Liver (tissue), 9 donors: Measurements from ENCODE around the gene GRIN3B. TPM values are rescaled to one million over a fixed set of nuclear protein-coding genes. Genes with fewer than 3 reads are reported as not detected.

Source experiments
- DNase-seq: peaks from one replicate; pipeline ENCODE4 v3.0.0-alpha.2; 2017; ENCODE audit warnings: low spot score
- H3K27ac ChIP-seq, 2 donors: one replicate each; pipeline ENCODE4 v1.7.0; 2013; ENCODE audit warnings: inconsistent platforms in 2 of 2, low read length in 2 of 2, control low read depth in 1 of 2, low read depth in 1 of 2, mild to moderate bottlenecking in 1 of 2
- H3K27me3 ChIP-seq, 4 donors: one replicate each; pipeline versions ENCODE4 v1.6.1 to v1.7.0; 2013; ENCODE audit warnings: low read length in 3 of 4, inconsistent platforms in 1 of 4, mild to moderate bottlenecking in 1 of 4, moderate library complexity in 1 of 4; ENCODE audit not compliant: control insufficient read depth in 4 of 4, insufficient read depth in 4 of 4
- H3K36me3 ChIP-seq, 4 donors: one replicate each; pipeline versions ENCODE4 v1.6.1 to v1.7.0; 2013; ENCODE audit warnings: low read length in 3 of 4, mild to moderate bottlenecking in 3 of 4, low read depth in 1 of 4, moderate library complexity in 1 of 4; ENCODE audit not compliant: control insufficient read depth in 4 of 4, insufficient read depth in 3 of 4
- H3K4me1 ChIP-seq, 4 donors: one replicate each; pipeline versions ENCODE4 v1.6.1 to v1.7.0; 2013; ENCODE audit warnings: low read length in 3 of 4, mild to moderate bottlenecking in 3 of 4, moderate library complexity in 1 of 4; ENCODE audit not compliant: control insufficient read depth in 4 of 4, insufficient read depth in 4 of 4
- H3K4me3 ChIP-seq, 3 donors: one replicate each; pipeline versions ENCODE4 v1.6.1 to v1.7.0; 2013; ENCODE audit warnings: low read length in 3 of 3, control low read depth in 1 of 3, low read depth in 1 of 3, mild to moderate bottlenecking in 1 of 3
- H3K9ac ChIP-seq, 2 donors: one replicate each; pipeline ENCODE4 v1.7.0; 2013; ENCODE audit warnings: low read length in 2 of 2, mild to moderate bottlenecking in 2 of 2, moderate library complexity in 2 of 2, control low read depth in 1 of 2, low read depth in 1 of 2
- H3K9me3 ChIP-seq, 4 donors: one replicate each; pipeline versions ENCODE4 v1.6.1 to v1.7.0; 2013; ENCODE audit warnings: low read length in 3 of 4; ENCODE audit not compliant: control insufficient read depth in 4 of 4
- ATF3 ChIP-seq: IDR thresholded peaks from 2 replicates; pipeline ENCODE4 v1.6.1; 2016; ENCODE audit warnings: antibody characterized with exemption
- EGR1 ChIP-seq, 2 donors: IDR thresholded peaks; 2 replicates each; pipeline ENCODE4 v1.6.1; 2016 to 2018; ENCODE audit warnings: antibody characterized with exemption in 2 of 2, low read depth in 2 of 2
- FOXA1 ChIP-seq: IDR thresholded peaks from 2 replicates; pipeline ENCODE4 v1.6.1; 2016; ENCODE audit warnings: antibody characterized with exemption
- FOXA2 ChIP-seq: IDR thresholded peaks from 2 replicates; pipeline ENCODE4 v1.6.1; 2016; ENCODE audit warnings: antibody characterized with exemption
- HNF4A ChIP-seq, 2 donors: conservative IDR thresholded peaks; 2 replicates each; pipeline ENCODE4 v1.6.1; 2016; ENCODE audit warnings: antibody characterized with exemption in 2 of 2, mild to moderate bottlenecking in 2 of 2
- HNF4G ChIP-seq: IDR thresholded peaks from 2 replicates; pipeline ENCODE4 v1.6.1; 2016; ENCODE audit warnings: antibody characterized with exemption
- JUND ChIP-seq, 2 donors: IDR thresholded peaks; 2 replicates each; pipeline ENCODE4 v1.6.1; 2016; ENCODE audit warnings: antibody characterized with exemption in 2 of 2
- MAX ChIP-seq: IDR thresholded peaks from 2 replicates; pipeline ENCODE4 v1.6.1; 2016; ENCODE audit warnings: antibody characterized with exemption
- NR2F2 ChIP-seq: IDR thresholded peaks from 2 replicates; pipeline ENCODE4 v1.6.1; 2016; ENCODE audit warnings: antibody characterized with exemption
- RAD21 ChIP-seq, 2 donors: IDR thresholded peaks; 2 replicates each; pipeline ENCODE4 v1.6.1; 2016; ENCODE audit warnings: antibody characterized with exemption in 2 of 2, mild to moderate bottlenecking in 2 of 2
- REST ChIP-seq: IDR thresholded peaks from 2 replicates; pipeline ENCODE4 v1.6.1; 2016; ENCODE audit warnings: antibody characterized with exemption, mild to moderate bottlenecking
- RXRA ChIP-seq, 2 donors: IDR thresholded peaks; 2 replicates each; pipeline ENCODE4 v1.6.1; 2017 to 2018; ENCODE audit warnings: antibody characterized with exemption in 2 of 2, mild to moderate bottlenecking in 1 of 2
- SP1 ChIP-seq: IDR thresholded peaks from 2 replicates; pipeline ENCODE4 v1.6.1; 2018; ENCODE audit warnings: antibody characterized with exemption, mild to moderate bottlenecking
- YY1 ChIP-seq: IDR thresholded peaks from 2 replicates; pipeline ENCODE4 v1.6.1; 2016; ENCODE audit warnings: antibody characterized with exemption, mild to moderate bottlenecking
- WGBS: extraction: QIAGEN DNeasy Blood & Tissue Kit; methylation state at CpG from one replicate; pipeline ENCODE4 v1.1.7; 2013; 5-methylcytosine and 5-hydroxymethylcytosine counted together
- polyA plus RNA-seq, 2 donors: library from polyadenylated mRNA; stranded (reverse) in 1 of 2; unstranded in 1 of 2; fragments of 200-250 nt in 1 of 2; fragments of >200 nt in 1 of 2; fragmentation: Nextera tagmentation in 1 of 2; extraction: Ambion mirVana in 1 of 2; gene quantifications; one replicate each; pipeline versions ENCODE4 v1.2.1 to v1.2.3, GENCODE V29; 2013 to 2015
- total RNA-seq, 2 donors: library from RNA; depleted of rRNA; stranded (reverse); fragments of >200 nt; gene quantifications; one replicate each; pipeline ENCODE4 v1.2.3, GENCODE V29; 2014
- TF ChIP-seq, protein P1 (sequence below): fragments of 150-350 bp; IDR thresholded peaks from 2 replicates; pipeline ENCODE4 v1.5.1; 2017; ENCODE audit warnings: improper control_type of control experiment, low read depth, low read length; ENCODE audit not compliant: missing input control
- donor health status: healthy.
- donor health status: healthy.
- donor health status: healthy.
- donor health status: healthy.
- donor health status: healthy.

GRIN3B gene
- total and polyA plus RNA-seq, 4 donors: 0.05 TPM; not detected in 3

GRCh38 chr19:986083-986482 is 14.1 kb upstream of the GRIN3B start:
- DNase-seq: no peak
- peaks cover 0 to 11% (median 5%) of the 10 kb centered on the region in 4 donors for H3K36me3 ChIP-seq
- H3K27me3 ChIP-seq: no peaks in the 10 kb centered on the region
- H3K9me3 ChIP-seq: no peaks in the 10 kb centered on the region
- no peak for TF ChIP-seq HNF4A (conservative IDR thresholded peaks at IDR 0.05)
- H3K27ac ChIP-seq: no peak overlapping the region
- peaks cover 5 to 28% (median 20%) of the 10 kb centered on the region in 4 donors for H3K4me1 ChIP-seq
- H3K9ac ChIP-seq: no peak overlapping the region
- H3K4me3 ChIP-seq: no peak overlapping the region
- WGBS: 95% methylated on average over 14 of the region's 14 CpGs

DNA sequence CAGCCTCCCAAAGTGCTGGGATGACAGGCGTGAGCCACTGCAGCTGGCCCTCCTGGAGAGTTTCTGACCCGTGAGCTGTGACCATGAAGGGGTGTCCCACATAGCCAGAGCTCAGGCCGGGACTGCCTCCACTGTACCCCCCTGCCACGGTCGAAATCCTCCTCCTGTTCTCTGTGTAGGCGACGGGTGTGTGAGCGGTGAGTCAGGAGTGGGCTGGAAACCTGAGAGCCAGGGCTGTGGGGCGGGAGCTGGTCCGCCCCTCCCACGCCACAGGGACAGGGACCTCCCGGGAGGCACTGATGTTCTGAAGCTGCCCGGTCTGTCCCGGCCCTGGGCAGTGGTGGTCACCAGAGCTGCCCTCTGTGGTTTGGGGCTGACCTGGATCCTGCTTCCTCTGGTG is 12.1 kb upstream of the GRIN3B start:
- Histone ChIP-seq H3K36me3 (peaks cover 0 to 11% (median 6%) of the 10 kb centered on the region in 4 donors), H3K9me3 (no peaks in the 10 kb centered on the region), H3K9ac (no peak overlapping the region), H3K27me3 (no peaks in the 10 kb centered on the region), H3K27ac (no peak overlapping the region), H3K4me3 (no peak overlapping the region), H3K4me1 (peaks cover 6 to 29% (median 21%) of the 10 kb centered on the region in 4 donors)
- no peak for TF ChIP-seq RXRA (IDR thresholded peaks at IDR 0.05)
- TF ChIP-seq YY1: no peak
- no peak for TF ChIP-seq HNF4A (conservative IDR thresholded peaks at IDR 0.05)
- TF ChIP-seq EGR1 (IDR thresholded peaks at IDR 0.05; ENCODE audit: low read depth in 2 of 2): no peak
- no peak for TF ChIP-seq SP1
- TF ChIP-seq RAD21 (IDR thresholded peaks at IDR 0.05): no peak
- TF ChIP-seq MAX: no peak
- TF ChIP-seq NR2F2: no peak
- no peak for TF ChIP-seq REST
- no peak for TF ChIP-seq JUND (IDR thresholded peaks at IDR 0.05)
- no peak for TF ChIP-seq FOXA2
- TF ChIP-seq FOXA1: no peak
- TF ChIP-seq HNF4G: no peak
- TF ChIP-seq, protein P1, sequence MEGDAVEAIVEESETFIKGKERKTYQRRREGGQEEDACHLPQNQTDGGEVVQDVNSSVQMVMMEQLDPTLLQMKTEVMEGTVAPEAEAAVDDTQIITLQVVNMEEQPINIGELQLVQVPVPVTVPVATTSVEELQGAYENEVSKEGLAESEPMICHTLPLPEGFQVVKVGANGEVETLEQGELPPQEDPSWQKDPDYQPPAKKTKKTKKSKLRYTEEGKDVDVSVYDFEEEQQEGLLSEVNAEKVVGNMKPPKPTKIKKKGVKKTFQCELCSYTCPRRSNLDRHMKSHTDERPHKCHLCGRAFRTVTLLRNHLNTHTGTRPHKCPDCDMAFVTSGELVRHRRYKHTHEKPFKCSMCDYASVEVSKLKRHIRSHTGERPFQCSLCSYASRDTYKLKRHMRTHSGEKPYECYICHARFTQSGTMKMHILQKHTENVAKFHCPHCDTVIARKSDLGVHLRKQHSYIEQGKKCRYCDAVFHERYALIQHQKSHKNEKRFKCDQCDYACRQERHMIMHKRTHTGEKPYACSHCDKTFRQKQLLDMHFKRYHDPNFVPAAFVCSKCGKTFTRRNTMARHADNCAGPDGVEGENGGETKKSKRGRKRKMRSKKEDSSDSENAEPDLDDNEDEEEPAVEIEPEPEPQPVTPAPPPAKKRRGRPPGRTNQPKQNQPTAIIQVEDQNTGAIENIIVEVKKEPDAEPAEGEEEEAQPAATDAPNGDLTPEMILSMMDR: no peak
- no peak for DNase-seq
- WGBS: 84% methylated on average over 14 of the region's 14 CpGs

GRCh38 chr19:988510-988909 is 11.7 kb upstream of the GRIN3B start:
- Histone ChIP-seq H3K4me3 (no peak overlapping the region), H3K27ac (no peak overlapping the region), H3K9ac (no peak overlapping the region), H3K36me3 (peaks cover 0 to 11% (median 6%) of the 10 kb centered on the region in 4 donors), H3K9me3 (no peaks in the 10 kb centered on the region), H3K27me3 (no peaks in the 10 kb centered on the region), H3K4me1 (peaks cover 7 to 29% (median 25%) of the 10 kb centered on the region in 4 donors)
- no peak for DNase-seq
- 92% methylated on average over 15 of the region's 15 CpGs for WGBS
- no peak for TF ChIP-seq JUND (IDR thresholded peaks at IDR 0.05)
- TF ChIP-seq REST: no peak
- TF ChIP-seq RAD21 (IDR thresholded peaks at IDR 0.05): no peak
- no peak for TF ChIP-seq EGR1 (IDR thresholded peaks at IDR 0.05; ENCODE audit: low read depth in 2 of 2)
- TF ChIP-seq RXRA (IDR thresholded peaks at IDR 0.05): no peak
- TF ChIP-seq, protein P1: no peak
- no peak for TF ChIP-seq ATF3
- TF ChIP-seq YY1: no peak
- TF ChIP-seq HNF4G: no peak
- no peak for TF ChIP-seq NR2F2
- no peak for TF ChIP-seq HNF4A (conservative IDR thresholded peaks at IDR 0.05)
